ENCODE data around the gene LTB.

GRCh38 chr6:31531162-31531561, 51.1 kb downstream of the LTB start:
- TF ChIP-seq, protein P1, sequence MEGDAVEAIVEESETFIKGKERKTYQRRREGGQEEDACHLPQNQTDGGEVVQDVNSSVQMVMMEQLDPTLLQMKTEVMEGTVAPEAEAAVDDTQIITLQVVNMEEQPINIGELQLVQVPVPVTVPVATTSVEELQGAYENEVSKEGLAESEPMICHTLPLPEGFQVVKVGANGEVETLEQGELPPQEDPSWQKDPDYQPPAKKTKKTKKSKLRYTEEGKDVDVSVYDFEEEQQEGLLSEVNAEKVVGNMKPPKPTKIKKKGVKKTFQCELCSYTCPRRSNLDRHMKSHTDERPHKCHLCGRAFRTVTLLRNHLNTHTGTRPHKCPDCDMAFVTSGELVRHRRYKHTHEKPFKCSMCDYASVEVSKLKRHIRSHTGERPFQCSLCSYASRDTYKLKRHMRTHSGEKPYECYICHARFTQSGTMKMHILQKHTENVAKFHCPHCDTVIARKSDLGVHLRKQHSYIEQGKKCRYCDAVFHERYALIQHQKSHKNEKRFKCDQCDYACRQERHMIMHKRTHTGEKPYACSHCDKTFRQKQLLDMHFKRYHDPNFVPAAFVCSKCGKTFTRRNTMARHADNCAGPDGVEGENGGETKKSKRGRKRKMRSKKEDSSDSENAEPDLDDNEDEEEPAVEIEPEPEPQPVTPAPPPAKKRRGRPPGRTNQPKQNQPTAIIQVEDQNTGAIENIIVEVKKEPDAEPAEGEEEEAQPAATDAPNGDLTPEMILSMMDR (IDR thresholded peaks at IDR 0.05; ENCODE audit: low read depth, low read length): no peak
- no peak for TF ChIP-seq POLR2A (IDR thresholded peaks at IDR 0.05; ENCODE audit: extremely low read depth, insufficient read length)
